Kidney epithelial cell (primary cell): Measurements from ENCODE around the gene CRYGB. TPM values are rescaled to one million over a fixed set of nuclear protein-coding genes. Genes with fewer than 3 reads are reported as not detected.
"Not testable (repeated sequence)": the region's sequence is repeated elsewhere in the genome, so short reads cannot be mapped to it uniquely, and the experiment has no call there.

Source experiments
- DNase-seq: peaks from one replicate; pipeline ENCODE4 v3.0.0-alpha.2; 2010; ENCODE audit warnings: low read depth
- H3K27me3 ChIP-seq: 2 replicates; pipeline ENCODE4 v1.6.0; 2011; ENCODE audit warnings: low read length; ENCODE audit not compliant: control insufficient read depth, insufficient read depth
- H3K36me3 ChIP-seq: 2 replicates; pipeline ENCODE4 v1.5.1; 2011; ENCODE audit warnings: low read length; ENCODE audit not compliant: control insufficient read depth, insufficient read depth
- H3K4me3 ChIP-seq: 2 replicates; pipeline ENCODE4 v1.5.1; 2011; ENCODE audit warnings: low read depth, mild to moderate bottlenecking, control low read depth, low read length
- total RNA-seq: library from RNA; depleted of rRNA; stranded (reverse); fragments of >200 nt; gene quantifications from 2 replicates; pipeline ENCODE4 v1.2.3, GENCODE V29; 2015
- TF ChIP-seq, protein P1 (sequence below): IDR thresholded peaks from 2 replicates; pipeline ENCODE4 v1.5.1; 2011; ENCODE audit warnings: mild to moderate bottlenecking, moderate library complexity, low read length, control low read depth, inconsistent platforms; ENCODE audit not compliant: insufficient read depth, poor library complexity, severe bottlenecking

Gene CRYGB
- total RNA-seq, 1 donor from 2014 or later, result not detected

DNA sequence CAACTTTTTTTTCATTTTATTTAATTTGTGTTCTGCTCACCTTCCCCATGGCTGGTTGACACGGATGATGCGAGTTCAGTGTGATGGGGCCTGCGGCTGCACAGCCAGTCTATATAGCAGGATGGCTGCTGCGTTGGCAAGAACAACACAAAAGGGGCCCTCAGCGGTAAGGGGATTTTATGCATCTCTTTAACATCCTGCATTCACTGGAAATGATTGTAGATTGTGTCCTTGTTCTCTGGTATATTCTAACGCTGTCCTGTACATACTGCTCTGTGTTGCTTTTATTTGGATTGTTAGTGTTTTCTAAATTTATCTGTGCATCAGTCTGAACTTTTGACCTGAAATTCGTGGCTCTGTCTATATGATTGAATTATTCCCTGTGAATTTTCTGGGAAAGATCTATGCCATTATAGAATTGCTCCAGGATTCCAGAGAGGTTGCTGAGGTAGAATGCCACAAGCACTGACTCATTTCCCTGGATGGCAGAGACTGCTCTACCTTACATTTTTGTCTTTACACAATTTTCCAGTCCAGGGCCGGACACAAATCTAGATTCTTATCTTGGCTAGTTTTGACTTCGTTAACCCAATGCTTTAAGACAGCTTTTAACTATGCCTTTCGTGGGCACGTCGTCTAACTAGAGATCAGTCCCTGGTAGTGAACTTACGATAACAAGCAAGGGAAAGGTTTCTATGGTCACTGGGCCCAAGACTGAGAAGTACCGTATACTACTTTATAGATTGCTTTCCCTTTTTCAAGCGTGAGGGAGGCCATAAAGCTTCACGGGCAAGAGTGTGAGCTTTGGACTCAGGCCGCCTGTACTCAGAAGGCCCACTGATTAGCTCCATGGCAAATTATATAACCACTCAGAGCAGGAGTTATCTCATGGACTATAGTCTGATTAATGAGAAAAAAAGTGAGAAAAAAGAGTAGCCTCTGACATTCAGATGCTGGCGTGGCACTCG lies 15.9 kb downstream of the CRYGB start, which contains the start of gene CRYGC:
CRYGC (minus strand) TSS at position 85 of the 968 bp plus-strand sequence; CDS start at position 49, 36 bp downstream.
- TF ChIP-seq, protein P1, sequence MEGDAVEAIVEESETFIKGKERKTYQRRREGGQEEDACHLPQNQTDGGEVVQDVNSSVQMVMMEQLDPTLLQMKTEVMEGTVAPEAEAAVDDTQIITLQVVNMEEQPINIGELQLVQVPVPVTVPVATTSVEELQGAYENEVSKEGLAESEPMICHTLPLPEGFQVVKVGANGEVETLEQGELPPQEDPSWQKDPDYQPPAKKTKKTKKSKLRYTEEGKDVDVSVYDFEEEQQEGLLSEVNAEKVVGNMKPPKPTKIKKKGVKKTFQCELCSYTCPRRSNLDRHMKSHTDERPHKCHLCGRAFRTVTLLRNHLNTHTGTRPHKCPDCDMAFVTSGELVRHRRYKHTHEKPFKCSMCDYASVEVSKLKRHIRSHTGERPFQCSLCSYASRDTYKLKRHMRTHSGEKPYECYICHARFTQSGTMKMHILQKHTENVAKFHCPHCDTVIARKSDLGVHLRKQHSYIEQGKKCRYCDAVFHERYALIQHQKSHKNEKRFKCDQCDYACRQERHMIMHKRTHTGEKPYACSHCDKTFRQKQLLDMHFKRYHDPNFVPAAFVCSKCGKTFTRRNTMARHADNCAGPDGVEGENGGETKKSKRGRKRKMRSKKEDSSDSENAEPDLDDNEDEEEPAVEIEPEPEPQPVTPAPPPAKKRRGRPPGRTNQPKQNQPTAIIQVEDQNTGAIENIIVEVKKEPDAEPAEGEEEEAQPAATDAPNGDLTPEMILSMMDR, result no peak
- Histone ChIP-seq H3K4me3 (no peak within 1 kb of the TSS), H3K36me3 (no peaks in the 10 kb centered on the region), H3K27me3 (no peaks in the 10 kb centered on the region)
- no peak for DNase-seq

DNA sequence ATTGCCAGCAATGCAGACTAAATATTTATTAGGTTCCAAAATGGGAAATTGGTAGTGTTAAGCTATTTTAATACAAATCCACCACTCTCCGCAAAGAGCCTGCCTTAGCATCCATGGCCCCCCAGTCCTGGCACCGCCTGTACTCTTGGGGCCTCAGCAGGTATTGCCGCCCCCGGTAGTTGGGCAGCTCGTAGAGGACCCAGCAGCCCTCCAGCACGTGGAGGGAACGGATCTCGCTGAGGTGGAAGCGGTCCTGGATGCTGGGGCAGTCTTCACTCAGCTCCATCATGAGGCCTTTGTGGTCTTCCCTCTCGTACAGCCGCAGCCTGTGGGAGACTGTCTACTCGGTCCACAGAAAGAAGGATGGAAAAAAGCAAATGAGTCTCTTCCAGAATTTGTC lies 17.8 kb downstream of the CRYGB start:
- DNase-seq, result no peak
- H3K36me3 ChIP-seq, result no peaks in the 10 kb centered on the region
- TF ChIP-seq, protein P1, result no peak

DNA sequence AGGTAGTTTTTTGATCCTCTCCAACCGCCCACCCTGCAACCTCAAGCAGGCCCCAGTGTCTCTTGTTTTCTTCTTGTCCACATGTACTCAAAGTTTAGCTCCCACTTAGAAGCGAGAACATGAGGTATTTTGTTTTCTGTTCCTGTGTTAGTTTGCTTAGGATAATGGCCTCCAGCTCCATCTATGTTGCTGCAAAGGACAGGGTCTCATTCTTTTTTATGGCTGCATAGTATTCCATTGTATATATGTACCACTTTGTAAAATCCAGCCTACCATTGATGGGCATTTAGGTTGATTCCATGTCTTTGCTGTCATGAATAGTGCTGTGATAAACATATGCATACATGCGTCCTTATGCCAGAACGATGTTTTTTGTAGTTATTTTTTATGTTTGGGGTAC lies 18.9 kb downstream of the CRYGB start:
- DNase-seq, result no peak
- H3K27me3 ChIP-seq, result peaks cover 5% of the 10 kb centered on the region
- H3K36me3 ChIP-seq, result no peaks in the 10 kb centered on the region
- TF ChIP-seq, protein P1, result no peak
- H3K4me3 ChIP-seq, result no peak overlapping the region

More for the DNA sequence above, 17.8 kb downstream of the CRYGB start:
- H3K4me3 ChIP-seq, result no peak overlapping the region
- peaks cover 5% of the 10 kb centered on the region for H3K27me3 ChIP-seq

DNA sequence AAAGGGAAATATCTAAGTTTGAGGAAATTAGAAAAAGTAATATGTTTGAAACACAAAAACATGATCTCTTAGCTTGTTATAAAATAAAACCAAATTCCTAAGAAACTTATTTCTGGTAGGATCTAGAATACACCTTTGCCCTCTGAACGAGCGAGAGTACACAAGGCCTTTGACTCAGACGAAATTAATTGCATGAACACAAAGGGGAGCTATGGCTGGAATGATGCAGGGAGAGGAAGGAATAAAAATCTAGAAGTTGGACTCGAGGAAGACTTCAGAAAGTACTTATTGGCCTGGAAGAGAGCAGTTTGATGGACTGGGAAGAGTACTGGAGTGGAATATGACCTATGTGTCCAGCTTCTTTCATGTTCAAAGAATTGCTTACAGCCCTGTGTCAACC lies 20.7 kb downstream of the CRYGB start:
- Histone ChIP-seq H3K4me3 (no peak overlapping the region), H3K36me3 (no peaks in the 10 kb centered on the region), H3K27me3 (peaks cover 5% of the 10 kb centered on the region)
- DNase-seq, result no peak
- TF ChIP-seq, protein P1, result no peak

DNA sequence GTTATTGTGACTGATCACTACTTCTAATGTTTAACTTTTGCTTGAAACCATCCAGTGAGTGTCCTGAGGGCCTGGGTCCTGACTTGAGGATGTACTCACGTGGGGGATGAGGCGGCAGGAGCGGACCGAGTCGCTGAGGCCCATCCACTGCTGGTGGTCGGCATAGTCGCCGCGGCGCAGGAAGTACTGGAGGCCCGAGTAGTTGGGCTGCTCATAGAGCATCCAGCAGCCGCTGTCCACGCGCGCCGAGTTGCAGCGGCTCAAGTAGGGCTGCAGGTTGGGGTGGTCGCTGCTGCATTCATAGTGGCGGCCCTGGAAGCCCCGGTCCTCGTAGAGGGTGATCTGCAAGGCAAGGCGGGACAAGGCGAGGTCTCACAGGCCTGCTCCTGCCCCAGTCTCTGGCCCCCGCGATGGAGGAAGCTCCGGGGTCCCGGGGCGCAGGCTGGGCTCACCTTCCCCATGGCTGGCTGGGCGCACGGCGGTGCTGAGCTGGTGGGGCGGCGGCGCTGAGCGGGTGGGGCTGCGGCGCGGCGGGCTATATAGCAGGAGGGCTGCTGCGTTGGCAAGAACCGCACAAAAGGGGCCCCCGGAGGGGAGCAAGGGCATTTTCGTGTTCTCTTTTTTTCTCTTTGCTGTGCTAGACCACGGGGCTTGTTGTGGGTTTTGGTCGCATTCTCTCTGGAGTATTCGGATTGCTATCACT lies 21.8 kb downstream of the CRYGB start, which contains the start of gene CRYGD:
CRYGD (minus strand) TSS at position 512 of the 703 bp plus-strand sequence; CDS start at position 461, 51 bp downstream.
- peak within 1 kb of the TSS; percentile 30 for H3K4me3 ChIP-seq
- not testable (repeated sequence) for H3K27me3 ChIP-seq, DNase-seq, H3K36me3 ChIP-seq

DNA sequence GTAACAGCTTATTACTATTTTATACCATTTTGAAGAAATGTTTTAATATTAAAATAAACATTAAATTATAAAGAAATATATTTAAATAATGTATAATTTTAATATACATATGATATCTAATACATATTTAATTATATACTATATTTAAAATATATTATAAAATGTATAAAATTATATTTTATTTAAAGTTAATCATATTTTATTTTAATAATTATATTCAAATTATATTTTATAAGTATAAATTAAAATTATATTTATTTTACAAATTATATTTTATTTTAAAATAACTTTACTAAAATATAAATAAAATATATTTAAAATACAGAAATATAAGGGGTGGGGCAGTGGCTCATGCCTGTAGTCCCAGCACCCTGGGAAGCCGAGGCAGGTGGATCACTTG lies 23.7 kb downstream of the CRYGB start:
- H3K36me3 ChIP-seq, result no peaks in the 10 kb centered on the region
- no peak overlapping the region for H3K4me3 ChIP-seq
- TF ChIP-seq, protein P1, result no peak
- DNase-seq, result no peak
- H3K27me3 ChIP-seq, result peaks cover 5% of the 10 kb centered on the region
